B cell (primary cell): ENCODE measurements around the gene PDE3A. TPM values are rescaled to one million over a fixed set of nuclear protein-coding genes. Genes with fewer than 3 reads are reported as not detected.

Experiments
- ATAC-seq: fragments of 200-7000 bp; cut with Tn5 transposase; one replicate; pipeline ENCODE4 v1.10.0; 2021; ENCODE audit warnings: low read depth, mild to moderate bottlenecking, moderate number of reproducible peaks, moderate library complexity
- CTCF ChIA-PET: fragments of 350-600 bp; sonication (Branson Sonifier 250); formaldehyde crosslinking; loops from one replicate; lab custom pipeline; 2021; ENCODE audit warnings: antibody characterized with exemption, inconsistent platforms; lab: Charles Lee
- POLR2A ChIA-PET: fragments of 350-600 bp; sonication (Branson Sonifier 250); formaldehyde crosslinking; loops from one replicate; lab custom pipeline; 2021; ENCODE audit warnings: antibody characterized with exemption; lab: Charles Lee
- DNase-seq: peaks from one replicate; pipeline ENCODE4 v3.0.0; 2013
- H2AFZ ChIP-seq: 2 replicates; pipeline ENCODE4 v1.6.1; 2012; ENCODE audit warnings: mild to moderate bottlenecking, low read depth, low read length; ENCODE audit not compliant: insufficient read depth, poor library complexity, severe bottlenecking
- H3K27ac ChIP-seq, 2 donors: 1 replicate in 1 of 2; 2 replicates in 1 of 2; pipeline ENCODE4 v1.5.1; 2012 to 2013; ENCODE audit warnings: low read length in 2 of 2, mild to moderate bottlenecking in 2 of 2, moderate library complexity in 1 of 2
- H3K27me3 ChIP-seq, 4 experiments: fragments of 200-600 bp in 1 of 4; sonication (generic) in 1 of 4; replicated peaks in 1 of 4; 1 replicate in 2 of 4; 2 replicates in 2 of 4; pipeline versions ENCODE4 v1.6.1 to v1.7.0; 2013 to 2016; ENCODE audit warnings: low read length in 3 of 4, mild to moderate bottlenecking in 2 of 4, mixed read lengths in 1 of 4, moderate library complexity in 1 of 4; ENCODE audit not compliant: insufficient read depth in 4 of 4, control insufficient read depth in 3 of 4; ENCODE audit errors: control extremely low read depth in 1 of 4
- H3K36me3 ChIP-seq, 2 experiments: replicated peaks in 1 of 2; 1 replicate in 1 of 2; 2 replicates in 1 of 2; pipeline versions ENCODE4 v1.6.1 to v1.7.1; 2013; ENCODE audit warnings: low read length in 1 of 2; ENCODE audit not compliant: insufficient read depth in 2 of 2, control insufficient read depth in 1 of 2; ENCODE audit errors: control extremely low read depth in 1 of 2, extremely low read depth in 1 of 2
- H3K4me1 ChIP-seq, 2 donors: fragments of 200-600 bp in 1 of 2; sonication (generic) in 1 of 2; 1 replicate in 1 of 2; 2 replicates in 1 of 2; pipeline versions ENCODE4 v1.5.1 to v1.6.1; 2013 to 2017; ENCODE audit warnings: low read length in 2 of 2; ENCODE audit not compliant: control insufficient read depth in 2 of 2, insufficient read depth in 2 of 2
- H3K4me2 ChIP-seq: replicated peaks from 2 replicates; pipeline ENCODE3; 2012; ENCODE audit warnings: mild to moderate bottlenecking, low read depth, low read length; ENCODE audit not compliant: poor library complexity, severe bottlenecking
- H3K4me3 ChIP-seq, 5 experiments: fragments of 200-600 bp in 1 of 5; sonication (generic) in 1 of 5; 1 replicate in 3 of 5; 2 replicates in 2 of 5; pipeline versions ENCODE4 v1.5.1 to v1.7.0; 2011 to 2016; ENCODE audit warnings: low read length in 4 of 5, mild to moderate bottlenecking in 4 of 5, low read depth in 2 of 5, control low read depth in 1 of 5, moderate library complexity in 1 of 5; ENCODE audit not compliant: insufficient read depth in 1 of 5; ENCODE audit errors: control extremely low read depth in 1 of 5, extremely low read depth in 1 of 5
- H3K79me2 ChIP-seq: fragments of 200-600 bp; sonication (generic); one replicate; pipeline ENCODE4 v1.6.0; 2016; ENCODE audit warnings: low read length; ENCODE audit not compliant: control insufficient read depth, insufficient read depth
- H3K9ac ChIP-seq: fragments of 200-600 bp; sonication (generic); 2 replicates; pipeline ENCODE4 v1.6.1; 2017; ENCODE audit warnings: mild to moderate bottlenecking, low read length, moderate library complexity
- H3K9me3 ChIP-seq, 3 donors: one replicate each; pipeline versions ENCODE4 v1.6.1 to v1.7.1; 2013; ENCODE audit warnings: low read length in 2 of 3; ENCODE audit not compliant: control insufficient read depth in 2 of 3, insufficient read depth in 1 of 3; ENCODE audit errors: control extremely low read depth in 1 of 3
- H4K20me1 ChIP-seq: 2 replicates; pipeline ENCODE4 v1.6.0; 2012; ENCODE audit warnings: mild to moderate bottlenecking, low read length; ENCODE audit not compliant: insufficient read depth, control insufficient read depth, poor library complexity, severe bottlenecking
- H3K27ac Mint-ChIP-seq: one replicate; pipeline ENCODE4 v1.8.0; 2021; ENCODE audit warnings: mixed read lengths
- H3K27me3 Mint-ChIP-seq: one replicate; pipeline ENCODE4 v1.8.0; 2021; ENCODE audit warnings: mixed read lengths
- H3K4me1 Mint-ChIP-seq: one replicate; pipeline ENCODE4 v1.8.0; 2021; ENCODE audit warnings: mixed read lengths
- H3K4me3 Mint-ChIP-seq: one replicate; pipeline ENCODE4 v1.8.0; 2021; ENCODE audit warnings: mixed read lengths
- H3K9me3 Mint-ChIP-seq: one replicate; pipeline ENCODE4 v1.8.0; 2022; ENCODE audit warnings: mixed read lengths; ENCODE audit not compliant: insufficient read depth
- EZH2 ChIP-seq: IDR thresholded peaks from 2 replicates; pipeline ENCODE4 v1.6.1; 2012; ENCODE audit warnings: borderline replicate concordance, low read depth, mild to moderate bottlenecking, moderate library complexity, low read length; ENCODE audit not compliant: insufficient read depth, poor library complexity, severe bottlenecking
- WGBS: methylation state at CpG from one replicate; pipeline ENCODE4 v1.1.5; 2013; ENCODE audit warnings: missing lambda C conversion rate; ENCODE audit not compliant: insufficient coverage; 5-methylcytosine and 5-hydroxymethylcytosine counted together
- intact Hi-C: fragments of 100-400 bp; cut with micrococcal nuclease; formaldehyde crosslinking; loops from one replicate; pipeline ENCODE4 v1.10.0; 2022
- polyA plus RNA-seq: library from polyadenylated mRNA; depleted of rRNA; stranded (reverse); fragments of >200 nt; gene quantifications from 2 replicates; pipeline ENCODE4 v1.2.3, GENCODE V29; 2012
- total RNA-seq, 2 donors: library from RNA; stranded (reverse); fragments of 120-200 nt in 1 of 2; gene quantifications; 1 replicate in 1 of 2; 2 replicates in 1 of 2; pipeline versions ENCODE4 v1.2.3 to v1.2.4, GENCODE V29; 2013 to 2022
- TF ChIP-seq, protein P1 (sequence below): fragments of 200-600 bp; IDR thresholded peaks from one replicate; pipeline ENCODE4 v1.8.0; 2022; ENCODE audit warnings: antibody characterized with exemption, mild to moderate bottlenecking

The PDE3A gene
- total and polyA plus RNA-seq, 2 donors (not counting 1 experiment from before 2014, with no cell fraction given) = not detected

GRCh38 chr12:20653871-20654270, 285.5 kb downstream of the PDE3A start:
- Histone ChIP-seq H3K79me2 (no peaks in the 10 kb centered on the region), H3K4me3 (no peak overlapping the region), H3K4me1 (no peaks in the 10 kb centered on the region), H3K27me3 (no peaks in the 10 kb centered on the region), H3K9ac (no peak overlapping the region), H3K9me3 (peaks cover 0 to 1% (median 0%) of the 10 kb centered on the region in 3 donors), H2AFZ (no peak overlapping the region), H3K36me3 (no peaks in the 10 kb centered on the region), H3K4me2 (no peak overlapping the region), H4K20me1 (no peaks in the 10 kb centered on the region), H3K27ac (no peak overlapping the region)
- no peaks in the 10 kb centered on the region for H3K27me3 Mint-ChIP-seq
- TF ChIP-seq EZH2 = no peak
- TF ChIP-seq, protein P1, sequence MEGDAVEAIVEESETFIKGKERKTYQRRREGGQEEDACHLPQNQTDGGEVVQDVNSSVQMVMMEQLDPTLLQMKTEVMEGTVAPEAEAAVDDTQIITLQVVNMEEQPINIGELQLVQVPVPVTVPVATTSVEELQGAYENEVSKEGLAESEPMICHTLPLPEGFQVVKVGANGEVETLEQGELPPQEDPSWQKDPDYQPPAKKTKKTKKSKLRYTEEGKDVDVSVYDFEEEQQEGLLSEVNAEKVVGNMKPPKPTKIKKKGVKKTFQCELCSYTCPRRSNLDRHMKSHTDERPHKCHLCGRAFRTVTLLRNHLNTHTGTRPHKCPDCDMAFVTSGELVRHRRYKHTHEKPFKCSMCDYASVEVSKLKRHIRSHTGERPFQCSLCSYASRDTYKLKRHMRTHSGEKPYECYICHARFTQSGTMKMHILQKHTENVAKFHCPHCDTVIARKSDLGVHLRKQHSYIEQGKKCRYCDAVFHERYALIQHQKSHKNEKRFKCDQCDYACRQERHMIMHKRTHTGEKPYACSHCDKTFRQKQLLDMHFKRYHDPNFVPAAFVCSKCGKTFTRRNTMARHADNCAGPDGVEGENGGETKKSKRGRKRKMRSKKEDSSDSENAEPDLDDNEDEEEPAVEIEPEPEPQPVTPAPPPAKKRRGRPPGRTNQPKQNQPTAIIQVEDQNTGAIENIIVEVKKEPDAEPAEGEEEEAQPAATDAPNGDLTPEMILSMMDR = no peak
- no CpG with 5 or more reads among the region's 2 CpGs for WGBS
- H3K4me3 Mint-ChIP-seq = no peak overlapping the region
- H3K27ac Mint-ChIP-seq = no peak overlapping the region
- no peaks in the 10 kb centered on the region for H3K4me1 Mint-ChIP-seq
- DNase-seq = no peak
- H3K9me3 Mint-ChIP-seq = peaks cover 3% of the 10 kb centered on the region
- ChIA-PET CTCF (no interaction called here), POLR2A (no interaction called here)
- ATAC-seq = no peak
- intact Hi-C loops = no loop called here

DNA sequence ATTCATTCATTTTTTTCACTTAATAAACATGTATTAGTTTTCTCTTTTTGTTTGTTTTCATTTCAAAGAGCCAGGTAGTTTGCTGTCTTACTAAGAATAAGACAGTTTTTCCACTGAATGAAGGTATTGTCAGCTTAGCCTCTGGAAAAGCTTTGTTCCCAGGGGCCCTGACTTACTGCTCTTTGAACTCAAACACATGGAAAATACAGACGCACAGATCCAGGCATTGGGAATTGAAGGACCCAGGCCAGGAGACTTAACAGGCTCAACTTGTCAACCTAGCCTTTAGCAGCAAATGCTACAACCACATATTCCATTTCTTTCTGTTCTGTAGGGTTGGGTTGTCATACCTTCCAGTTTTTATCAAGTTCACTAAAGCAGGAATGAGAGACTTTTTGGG, 288.3 kb downstream of the PDE3A start:
- no peaks in the 10 kb centered on the region for H3K27me3 Mint-ChIP-seq
- Histone ChIP-seq H3K27me3 (no peaks in the 10 kb centered on the region), H3K79me2 (no peaks in the 10 kb centered on the region), H3K4me3 (no peak overlapping the region), H3K9me3 (peaks cover 1 to 6% (median 4%) of the 10 kb centered on the region in 3 donors), H3K36me3 (no peaks in the 10 kb centered on the region), H4K20me1 (no peaks in the 10 kb centered on the region), H3K4me2 (no peak overlapping the region), H3K4me1 (no peaks in the 10 kb centered on the region), H2AFZ (no peak overlapping the region), H3K9ac (no peak overlapping the region), H3K27ac (no peak overlapping the region)
- H3K9me3 Mint-ChIP-seq = no peaks in the 10 kb centered on the region
- no peaks in the 10 kb centered on the region for H3K4me1 Mint-ChIP-seq
- CTCF ChIA-PET = no interaction called here
- DNase-seq (no peak), ATAC-seq (no peak)
- intact Hi-C loops = no loop called here
- no peak overlapping the region for H3K4me3 Mint-ChIP-seq
- H3K27ac Mint-ChIP-seq = no peak overlapping the region
- no peak for TF ChIP-seq EZH2
- TF ChIP-seq, protein P1 = no peak
- WGBS = no CpG with 5 or more reads among the region's 1 CpG
- POLR2A ChIA-PET = no interaction called here
